ENCODE results near the gene IRF9. TPM values are rescaled to one million over a fixed set of nuclear protein-coding genes. Genes with fewer than 3 reads are reported as not detected.

The IRF9 gene
- total and polyA plus RNA-seq, 11 donors: 23.4 to 169 (median 29.8) TPM

DNA sequence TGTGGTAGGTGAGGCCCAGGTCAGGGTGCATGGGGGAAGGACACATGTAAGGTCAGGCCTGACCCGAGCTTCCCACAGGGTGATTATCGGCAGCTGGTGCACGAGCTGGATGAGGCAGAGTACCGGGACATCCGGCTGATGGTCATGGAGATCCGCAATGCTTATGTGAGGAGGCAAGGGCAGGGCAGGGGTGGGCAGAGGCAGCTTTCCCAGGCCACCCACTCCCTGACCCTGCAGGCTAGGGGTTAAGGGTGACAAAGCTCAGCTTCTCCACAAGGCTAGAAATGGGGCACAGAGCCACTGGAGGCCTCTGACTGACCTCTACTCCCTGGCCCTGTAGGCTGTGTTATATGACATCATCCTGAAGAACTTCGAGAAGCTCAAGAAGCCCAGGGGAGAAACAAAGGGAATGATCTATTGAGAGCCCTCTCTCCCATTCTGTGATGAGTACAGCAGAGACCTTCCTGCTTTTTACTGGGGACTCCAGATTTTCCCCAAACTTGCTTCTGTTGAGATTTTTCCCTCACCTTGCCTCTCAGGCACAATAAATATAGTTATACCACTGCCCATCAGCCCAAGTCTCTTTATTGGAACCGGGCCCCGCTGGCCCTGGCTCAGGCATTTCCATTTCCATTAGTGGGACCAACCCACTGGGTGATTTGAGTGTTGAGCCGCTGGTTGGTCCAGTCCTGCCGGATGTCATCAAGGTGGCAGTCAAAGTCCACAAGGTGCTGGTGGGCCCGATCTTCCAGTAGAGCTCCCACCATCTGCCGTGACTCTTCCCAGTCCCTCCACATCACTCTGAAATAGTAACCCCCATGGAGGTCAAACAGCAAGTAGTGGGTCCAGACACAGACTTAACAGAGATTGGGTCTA is 22.4 kb upstream of the IRF9 start:
- no peak for TF ChIP-seq POLR2A (IDR thresholded peaks at IDR 0.05)
- TF ChIP-seq, protein P1, sequence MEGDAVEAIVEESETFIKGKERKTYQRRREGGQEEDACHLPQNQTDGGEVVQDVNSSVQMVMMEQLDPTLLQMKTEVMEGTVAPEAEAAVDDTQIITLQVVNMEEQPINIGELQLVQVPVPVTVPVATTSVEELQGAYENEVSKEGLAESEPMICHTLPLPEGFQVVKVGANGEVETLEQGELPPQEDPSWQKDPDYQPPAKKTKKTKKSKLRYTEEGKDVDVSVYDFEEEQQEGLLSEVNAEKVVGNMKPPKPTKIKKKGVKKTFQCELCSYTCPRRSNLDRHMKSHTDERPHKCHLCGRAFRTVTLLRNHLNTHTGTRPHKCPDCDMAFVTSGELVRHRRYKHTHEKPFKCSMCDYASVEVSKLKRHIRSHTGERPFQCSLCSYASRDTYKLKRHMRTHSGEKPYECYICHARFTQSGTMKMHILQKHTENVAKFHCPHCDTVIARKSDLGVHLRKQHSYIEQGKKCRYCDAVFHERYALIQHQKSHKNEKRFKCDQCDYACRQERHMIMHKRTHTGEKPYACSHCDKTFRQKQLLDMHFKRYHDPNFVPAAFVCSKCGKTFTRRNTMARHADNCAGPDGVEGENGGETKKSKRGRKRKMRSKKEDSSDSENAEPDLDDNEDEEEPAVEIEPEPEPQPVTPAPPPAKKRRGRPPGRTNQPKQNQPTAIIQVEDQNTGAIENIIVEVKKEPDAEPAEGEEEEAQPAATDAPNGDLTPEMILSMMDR (IDR thresholded peaks at IDR 0.05): no peak
- Histone ChIP-seq H3K36me3 (peaks cover 0 to 42% (median 30%) of the 10 kb centered on the region in 9 donors), H3K4me1 (peaks cover 3 to 72% (median 37%) of the 10 kb centered on the region in 12 donors), H3K27ac (peak overlapping the region in 3 of 12 donors; percentile 22 to 97 (median 28)), H3K9me3 (no peaks in the 10 kb centered on the region), H3K27me3 (no peaks in the 10 kb centered on the region), H3K4me3 (no peak overlapping the region)
- whole genome bisulfite sequencing, 4 donors: 79 to 88% (median 82%) methylated on average over 13 of the region's 13 CpGs
- ATAC-seq (no peak), DNase-seq (no peak)
- intact Hi-C loops (cut with DNase I): no loop called here

DNA sequence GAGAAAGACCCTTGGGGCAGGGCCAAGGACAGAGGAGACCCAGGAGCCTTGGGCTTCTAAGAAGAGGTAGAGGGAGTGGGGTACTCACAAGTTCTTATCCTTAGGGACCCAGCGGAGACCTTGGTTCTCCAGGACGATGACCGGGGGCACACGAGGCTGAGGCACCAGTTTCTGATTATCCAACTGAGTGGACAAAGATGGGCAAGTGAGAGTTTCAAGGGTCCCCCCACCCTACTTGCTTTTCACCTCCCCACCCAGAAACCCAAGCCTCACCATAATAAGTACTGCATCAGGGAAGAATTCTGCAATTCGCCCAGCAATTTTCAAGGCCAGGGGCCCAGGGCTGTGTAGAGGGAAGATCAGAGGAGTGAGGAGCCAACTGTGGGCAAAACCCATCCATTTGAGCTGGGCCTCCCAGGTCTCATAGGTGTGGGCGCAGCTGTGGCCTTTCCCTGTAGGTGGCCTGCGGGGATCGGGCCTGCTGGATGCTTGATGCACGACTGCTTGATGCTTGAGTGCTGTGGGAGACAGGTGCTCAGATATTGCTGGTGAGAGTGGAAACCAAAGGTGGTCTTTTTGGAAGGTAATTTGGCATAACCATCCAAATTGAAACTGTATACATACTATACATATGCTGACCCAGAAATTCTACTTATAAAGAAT is 21.7 kb upstream of the IRF9 start:
- Histone ChIP-seq H3K36me3 (peaks cover 0 to 49% (median 37%) of the 10 kb centered on the region in 9 donors), H3K27ac (peak overlapping the region in 4 of 12 donors; percentile 5 to 97 (median 59)), H3K9me3 (no peaks in the 10 kb centered on the region), H3K4me3 (peak overlapping the region in 5 of 12 donors; percentile 66 to 92 (median 83)), H3K27me3 (no peaks in the 10 kb centered on the region), H3K4me1 (peaks cover 3 to 80% (median 37%) of the 10 kb centered on the region in 12 donors)
- WGBS, 4 donors: 86 to 91% (median 89%) methylated on average over 9 of the region's 9 CpGs
- intact Hi-C loops (cut with DNase I): no loop called here
- no peak for ATAC-seq
- no peak for DNase-seq
- TF ChIP-seq POLR2A (IDR thresholded peaks at IDR 0.05): no peak
- TF ChIP-seq, protein P1 (IDR thresholded peaks at IDR 0.05): no peak

DNA sequence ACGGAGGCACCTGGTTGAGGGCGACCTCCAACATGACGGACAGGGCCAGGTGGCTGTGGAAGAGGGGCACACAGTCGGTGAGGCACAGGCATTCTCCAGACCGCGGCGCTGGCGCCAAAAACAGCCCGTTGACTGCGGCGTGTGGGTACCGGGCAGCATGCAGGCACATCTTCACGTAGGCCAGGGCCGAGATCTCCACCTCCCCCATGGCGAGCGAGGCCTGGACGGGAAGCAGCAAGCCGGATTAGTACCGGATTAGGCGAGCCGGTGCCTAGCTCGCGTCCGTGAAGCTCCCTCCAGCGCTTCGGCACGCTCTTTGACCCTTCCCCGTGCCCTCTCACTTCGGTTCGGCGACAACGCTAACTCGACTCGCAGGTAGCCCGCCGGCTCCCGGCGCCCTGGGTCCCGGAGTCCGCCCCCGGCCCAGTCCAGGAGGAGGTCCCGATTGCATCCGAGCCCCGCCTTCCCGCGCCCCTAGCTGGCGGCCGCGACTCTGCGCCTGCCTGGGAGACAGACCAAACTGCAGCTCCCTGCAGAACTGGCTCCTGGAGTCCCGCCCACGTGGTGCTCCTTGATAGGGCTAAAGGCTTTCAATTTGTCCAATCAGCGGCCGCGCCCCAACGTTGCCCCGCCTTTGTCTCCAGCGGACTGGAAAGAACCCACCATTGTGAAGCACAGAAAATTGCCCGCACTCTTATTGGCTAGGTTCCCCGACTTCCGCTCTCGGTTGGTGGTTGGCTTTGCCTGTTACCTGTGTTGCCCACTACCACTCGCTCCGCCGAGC is 19.8 kb upstream of the IRF9 start, which contains the start of gene EMC9:
EMC9 (minus strand) TSS at position 495 of the 784 bp plus-strand sequence; CDS start at position 208, 287 bp downstream.
- H3K4me1 ChIP-seq: peaks cover 3 to 91% (median 44%) of the 10 kb centered on the region in 12 donors
- intact Hi-C loops (cut with DNase I): loop anchor here in 4 of 10 donors (2.0 to 5.0 kb wide), 3 partner anchors 26 to 91 kb away; partner anchors contain the start of genes DCAF11 (in 2 of the 4), NRL (in 2 of the 4), GMPR2 (in 1 of the 4) and NEDD8 (in 1 of the 4)
- H3K36me3 ChIP-seq: peaks cover 0 to 57% (median 37%) of the 10 kb centered on the region in 9 donors
- H3K9me3 ChIP-seq: no peaks in the 10 kb centered on the region
- ATAC-seq (peak; percentile 90 to 96 (median 94)), DNase-seq (peak; percentile 100)
- TF ChIP-seq, protein P1 (IDR thresholded peaks at IDR 0.05): peak; percentile 26 to 75 (median 57)
- TF ChIP-seq POLR2A (IDR thresholded peaks at IDR 0.05): peak in 1 of 2 donors; percentile 94
- H3K27ac ChIP-seq: peak within 1 kb of the TSS; percentile 59 to 96 (median 90)
- 0 to 1% (median 0%) methylated on average over 20 to 65 of the region's 65 CpGs for WGBS, 4 donors
- H3K4me3 ChIP-seq: peak within 1 kb of the TSS; percentile 64 to 95 (median 72)
- H3K27me3 ChIP-seq: no peaks in the 10 kb centered on the region
